Fibroblast of lung (primary cell): Measurements from ENCODE around the gene RCL1.

Source experiments
- EZH2 ChIP-seq: IDR thresholded peaks from 2 replicates; pipeline ENCODE4 v1.5.1; 2012; ENCODE audit warnings: low read length, control low read depth, mild to moderate bottlenecking; ENCODE audit errors: missing control alignments
- TF ChIP-seq, protein P1 (sequence below), 2 donors: IDR thresholded peaks in 1 of 2; conservative IDR thresholded peaks in 1 of 2; 1 replicate in 1 of 2; 2 replicates in 1 of 2; pipeline ENCODE4 v1.5.1; 2011 to 2012; ENCODE audit warnings: low read length in 2 of 2, control low read depth in 1 of 2, inconsistent platforms in 1 of 2, low read depth in 1 of 2, mild to moderate bottlenecking in 1 of 2

GRCh38 chr9:4857163-4857810 is 64.5 kb downstream of the RCL1 start:
- TF ChIP-seq, protein P1, sequence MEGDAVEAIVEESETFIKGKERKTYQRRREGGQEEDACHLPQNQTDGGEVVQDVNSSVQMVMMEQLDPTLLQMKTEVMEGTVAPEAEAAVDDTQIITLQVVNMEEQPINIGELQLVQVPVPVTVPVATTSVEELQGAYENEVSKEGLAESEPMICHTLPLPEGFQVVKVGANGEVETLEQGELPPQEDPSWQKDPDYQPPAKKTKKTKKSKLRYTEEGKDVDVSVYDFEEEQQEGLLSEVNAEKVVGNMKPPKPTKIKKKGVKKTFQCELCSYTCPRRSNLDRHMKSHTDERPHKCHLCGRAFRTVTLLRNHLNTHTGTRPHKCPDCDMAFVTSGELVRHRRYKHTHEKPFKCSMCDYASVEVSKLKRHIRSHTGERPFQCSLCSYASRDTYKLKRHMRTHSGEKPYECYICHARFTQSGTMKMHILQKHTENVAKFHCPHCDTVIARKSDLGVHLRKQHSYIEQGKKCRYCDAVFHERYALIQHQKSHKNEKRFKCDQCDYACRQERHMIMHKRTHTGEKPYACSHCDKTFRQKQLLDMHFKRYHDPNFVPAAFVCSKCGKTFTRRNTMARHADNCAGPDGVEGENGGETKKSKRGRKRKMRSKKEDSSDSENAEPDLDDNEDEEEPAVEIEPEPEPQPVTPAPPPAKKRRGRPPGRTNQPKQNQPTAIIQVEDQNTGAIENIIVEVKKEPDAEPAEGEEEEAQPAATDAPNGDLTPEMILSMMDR (conservative IDR thresholded peaks at IDR 0.05 in 1 of 2, IDR thresholded peaks at IDR 0.05 in 1 of 2; ENCODE audit: low read depth in 1 of 2, low read length in 2 of 2): no peak
- no peak for TF ChIP-seq EZH2
